Stimulated activated naive CD4-positive, alpha-beta T cell treated with Interleukin-2 at 50 U/mL for 16 hours (primary cell): ENCODE measurements around the gene CAMKMT.

ENCODE experiments used
- DNase-seq: peaks from one replicate; lab custom pipeline; 2025; lab: John Stamatoyannopoulos, UW

The CAMKMT gene

GRCh38 chr2:44772131-44772530 lies 410.4 kb downstream of the CAMKMT start:
- no peak for DNase-seq

GRCh38 chr2:44772669-44773378 lies 411.1 kb downstream of the CAMKMT start:
- DNase-seq = no peak

GRCh38 chr2:44774826-44775492 lies 413.2 kb downstream of the CAMKMT start:
- DNase-seq = no peak

- DNase-seq = no peak
Measured at GRCh38 chr2:44777036-44777435, 415.3 kb downstream of the CAMKMT start.

- no peak for DNase-seq
Measured at GRCh38 chr2:44777537-44777936, 415.8 kb downstream of the CAMKMT start.

GRCh38 chr2:44778221-44778654 lies 416.5 kb downstream of the CAMKMT start:
- no peak for DNase-seq

- no peak for DNase-seq
Measured at GRCh38 chr2:44778671-44779476, 417.1 kb downstream of the CAMKMT start.

- DNase-seq = no peak
Measured at GRCh38 chr2:44779793-44780192, 418.0 kb downstream of the CAMKMT start.

GRCh38 chr2:44780406-44780805 lies 418.7 kb downstream of the CAMKMT start:
- no peak for DNase-seq

- DNase-seq = no peak
Measured at GRCh38 chr2:44785433-44785832, 423.7 kb downstream of the CAMKMT start.

GRCh38 chr2:44786045-44786816 lies 424.5 kb downstream of the CAMKMT start:
- no peak for DNase-seq

GRCh38 chr2:44786817-44787214 lies 425.1 kb downstream of the CAMKMT start:
- DNase-seq = no peak

GRCh38 chr2:44787663-44788062 lies 425.9 kb downstream of the CAMKMT start:
- DNase-seq = no peak

GRCh38 chr2:44789446-44789845 lies 427.7 kb downstream of the CAMKMT start:
- no peak for DNase-seq

GRCh38 chr2:44789971-44790721 lies 428.4 kb downstream of the CAMKMT start:
- DNase-seq = no peak

- no peak for DNase-seq
Measured at GRCh38 chr2:44793322-44793870, 431.6 kb downstream of the CAMKMT start.

GRCh38 chr2:44796771-44797170 lies 435.0 kb downstream of the CAMKMT start:
- no peak for DNase-seq

- no peak for DNase-seq
Measured at GRCh38 chr2:44798139-44798659, 436.5 kb downstream of the CAMKMT start.

- DNase-seq = no peak
Measured at GRCh38 chr2:44799105-44799504, 437.4 kb downstream of the CAMKMT start.

- no peak for DNase-seq
Measured at GRCh38 chr2:44799754-44800153, 438.0 kb downstream of the CAMKMT start.
